HG03060 (cell line): ENCODE results near the gene RAG1.

Experiments used
- ATAC-seq: cut with Tn5 transposase; IDR thresholded peaks from one replicate; pipeline ENCODE4 v1.9.1; 2021; ENCODE audit warnings: low read depth, moderate number of reproducible peaks; ENCODE audit not compliant: unreplicated experiment

Gene RAG1

DNA sequence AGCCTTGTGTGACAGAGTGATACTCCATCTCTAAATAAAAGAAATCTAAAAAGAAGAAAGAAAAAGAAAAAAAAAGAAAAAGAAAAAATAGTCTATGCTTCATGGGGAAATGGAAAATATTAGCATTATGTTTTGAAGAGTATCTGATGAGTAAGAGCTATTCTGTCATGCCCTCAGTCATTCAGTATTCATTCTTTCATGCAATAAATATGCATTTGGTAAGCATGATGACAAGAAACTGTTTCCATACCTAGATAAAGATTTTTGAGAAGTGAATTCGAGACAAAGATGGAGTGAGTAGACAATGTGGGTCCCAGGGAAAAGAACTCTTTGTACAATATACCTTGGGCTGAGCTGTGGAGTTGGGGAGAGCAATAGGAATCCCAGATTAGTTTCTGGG is 20.3 kb downstream of the RAG1 start:
- no peak for ATAC-seq

DNA sequence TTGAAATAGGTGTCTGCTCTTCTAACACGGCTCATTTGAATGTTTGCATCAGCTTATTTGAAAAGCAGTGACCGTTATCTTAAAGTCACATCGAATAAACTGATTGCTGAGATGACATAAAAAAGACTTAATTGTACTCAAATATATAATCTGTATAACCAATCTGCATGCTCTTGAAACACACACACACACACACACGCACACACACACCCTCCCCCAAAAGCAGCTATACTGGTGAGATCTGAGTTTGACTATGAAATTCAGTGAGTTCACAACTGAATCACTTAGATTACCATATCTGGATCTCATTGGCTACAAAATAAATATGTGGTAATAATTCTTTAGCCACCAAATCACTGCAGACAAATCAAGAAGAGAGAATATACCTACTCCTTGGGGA is 22.7 kb downstream of the RAG1 start:
- no peak for ATAC-seq

DNA sequence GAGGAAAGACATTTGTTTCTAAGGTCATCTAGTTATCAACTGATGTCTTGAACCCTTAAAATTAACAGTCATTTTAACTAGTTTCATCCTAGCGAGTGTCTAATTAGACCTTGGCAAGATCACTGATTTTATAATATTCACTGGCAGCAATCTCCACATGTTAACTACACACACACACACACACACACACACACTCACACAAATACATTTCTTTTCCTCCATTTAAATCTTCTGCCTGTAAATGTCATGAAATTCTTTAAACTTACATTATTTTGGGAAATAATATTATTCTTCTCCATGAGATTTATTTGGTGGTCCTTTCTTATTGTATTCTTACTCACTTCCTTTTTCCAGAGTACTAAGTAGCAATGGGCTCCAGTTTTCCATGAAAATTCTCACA is 23.6 kb downstream of the RAG1 start:
- no peak for ATAC-seq

GRCh38 chr11:36594316-36594989 is 26.6 kb downstream of the RAG1 start, which contains the start of gene IFTAP:
IFTAP (plus strand) TSS chr11:36594502; CDS start chr11:36610104, 15,602 bp downstream.
- ATAC-seq = no peak

GRCh38 chr11:36596880-36597279 is 29.1 kb downstream of the RAG1 start:
- no peak for ATAC-seq

GRCh38 chr11:36598051-36598450 is 30.2 kb downstream of the RAG1 start, which contains the start of gene RAG2:
RAG2 (minus strand) TSS chr11:36598236; CDS start chr11:36594168, 4,068 bp downstream.
- ATAC-seq = no peak

DNA sequence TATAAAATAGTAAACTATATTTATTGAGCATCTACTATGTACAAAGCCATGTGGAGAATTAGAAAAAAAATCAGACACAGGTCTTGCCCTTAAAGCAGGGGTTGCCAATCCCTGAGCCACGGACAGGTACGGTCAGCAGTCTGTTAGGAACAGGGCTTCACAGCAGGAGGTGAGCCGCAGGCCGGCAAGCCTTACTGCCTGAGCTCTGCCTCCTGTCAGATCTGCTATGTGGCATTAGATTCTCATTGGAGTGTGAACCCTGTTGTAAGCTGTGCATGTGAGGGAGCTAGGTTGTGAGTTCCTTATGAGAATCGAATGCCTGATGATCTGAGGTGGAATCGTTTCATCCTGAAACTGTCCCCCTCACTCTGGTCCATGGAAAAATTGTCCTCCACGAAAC is 32.4 kb downstream of the RAG1 start:
- ATAC-seq = no peak

DNA sequence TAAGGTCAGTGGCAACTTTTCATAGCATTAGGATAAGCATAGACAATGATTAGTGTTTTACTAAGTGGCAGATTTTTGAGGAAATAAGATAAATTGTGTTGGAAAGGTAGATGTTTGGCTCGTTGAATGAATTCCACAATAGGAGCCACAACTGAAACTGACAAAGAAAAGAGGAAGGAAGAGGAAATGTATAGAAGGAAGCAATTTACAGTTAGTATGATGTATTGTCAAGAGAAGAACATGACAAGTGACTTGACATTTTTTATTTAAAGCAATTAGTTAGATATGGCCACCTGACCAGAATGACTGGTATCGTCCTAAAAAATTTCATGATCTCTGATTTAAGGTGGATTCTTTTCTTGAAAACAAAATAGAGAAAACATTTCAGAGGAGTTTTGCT is 33.3 kb downstream of the RAG1 start:
- no peak for ATAC-seq

GRCh38 chr11:36602135-36602534 is 34.3 kb downstream of the RAG1 start:
- no peak for ATAC-seq

DNA sequence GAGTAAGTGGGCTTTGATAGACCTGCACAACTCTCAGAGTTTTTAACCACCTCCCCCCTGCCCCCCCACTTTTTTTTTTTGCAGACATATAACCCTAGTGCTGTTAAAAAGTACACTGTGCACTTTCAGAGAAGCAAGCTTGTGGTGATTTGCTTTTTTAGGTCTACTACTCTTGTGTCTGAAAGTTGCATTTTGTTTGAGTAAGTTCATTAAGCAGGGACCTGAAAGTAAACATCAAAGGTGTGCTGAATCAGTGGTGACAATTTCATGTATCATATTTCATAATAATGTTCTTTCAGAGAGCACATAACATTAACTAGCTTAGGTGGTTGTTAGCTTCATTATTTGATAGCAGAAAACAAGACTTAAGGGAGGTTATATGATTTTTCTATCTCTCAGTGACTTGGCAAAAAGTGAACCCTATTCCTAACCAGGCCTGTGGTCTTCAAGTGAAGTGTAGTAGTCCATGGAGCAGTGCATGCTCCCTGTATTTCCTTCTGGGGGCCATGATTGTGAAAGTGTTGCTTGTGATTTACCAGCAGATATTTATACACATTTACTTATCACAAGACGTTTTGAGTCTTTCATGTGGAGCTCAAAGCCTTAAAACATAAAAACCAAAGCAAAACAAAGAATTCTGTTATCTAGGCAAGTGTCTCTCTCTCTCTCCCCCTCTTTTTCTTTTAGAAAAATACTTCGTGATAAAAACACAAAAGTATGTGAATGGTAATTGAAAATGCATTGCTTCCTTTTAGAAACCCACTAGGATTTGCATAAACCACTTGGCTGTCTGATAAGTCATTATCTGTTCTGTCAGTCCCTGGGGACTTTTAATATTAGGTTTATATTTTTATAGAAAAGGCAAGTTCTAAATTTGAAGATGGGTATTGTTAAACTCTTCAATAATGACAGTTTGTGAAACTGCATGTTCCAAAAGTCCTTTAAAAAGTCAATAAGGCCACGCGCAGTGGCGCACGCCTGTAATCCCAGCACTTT is 37.7 kb downstream of the RAG1 start:
- ATAC-seq = peak; percentile 55

DNA sequence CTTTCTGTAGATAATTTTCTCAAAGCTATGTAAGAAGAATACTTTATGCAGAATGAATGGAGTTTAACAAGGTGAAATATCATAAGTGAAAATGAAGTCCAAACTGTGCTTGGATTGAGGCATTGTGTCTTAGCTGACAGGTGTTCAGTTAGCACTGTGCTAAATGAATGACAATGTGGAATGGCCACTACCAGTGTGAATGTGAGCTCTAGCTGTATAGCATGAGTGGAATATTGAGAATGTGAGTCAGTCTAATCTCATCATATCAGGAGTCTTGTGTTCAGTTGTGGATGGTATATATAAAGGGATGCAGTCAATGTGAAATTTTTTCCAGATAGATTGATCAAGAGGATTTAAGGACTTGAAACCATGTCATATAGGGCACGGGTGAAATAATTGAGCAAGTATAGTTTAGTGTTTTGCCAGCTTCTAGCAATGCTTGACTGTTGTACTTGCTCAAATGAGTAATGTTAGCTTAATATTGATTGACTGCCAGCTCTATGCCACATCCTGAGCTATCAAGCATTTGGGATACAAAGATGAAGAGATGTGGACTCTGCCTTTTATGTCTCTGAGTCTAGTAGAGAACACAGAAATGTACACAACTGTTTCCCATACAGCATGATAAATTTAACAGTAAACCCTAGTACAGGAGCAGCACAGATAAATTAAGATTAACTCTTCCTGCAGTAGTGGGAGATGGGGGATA is 40.8 kb downstream of the RAG1 start:
- ATAC-seq = no peak

DNA sequence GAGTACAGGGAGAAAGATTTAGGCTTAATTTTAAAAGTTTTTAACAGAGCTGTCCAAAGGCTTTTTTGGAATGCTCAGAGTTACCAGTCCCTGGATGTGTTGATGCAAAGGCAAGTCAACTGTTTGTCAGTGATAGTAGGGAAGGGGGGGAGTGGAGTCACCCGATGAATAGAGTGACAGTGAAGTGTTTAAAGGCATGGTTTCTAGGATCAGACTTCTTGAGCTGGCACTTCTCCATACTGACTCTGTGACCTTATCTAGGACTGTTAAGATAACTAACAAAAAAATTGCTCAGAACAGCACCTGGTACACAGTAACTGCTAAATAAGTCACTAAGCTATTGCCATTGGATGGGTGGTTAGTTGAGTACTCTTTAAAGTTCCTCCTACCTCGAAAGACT is 41.6 kb downstream of the RAG1 start:
- no peak for ATAC-seq

DNA sequence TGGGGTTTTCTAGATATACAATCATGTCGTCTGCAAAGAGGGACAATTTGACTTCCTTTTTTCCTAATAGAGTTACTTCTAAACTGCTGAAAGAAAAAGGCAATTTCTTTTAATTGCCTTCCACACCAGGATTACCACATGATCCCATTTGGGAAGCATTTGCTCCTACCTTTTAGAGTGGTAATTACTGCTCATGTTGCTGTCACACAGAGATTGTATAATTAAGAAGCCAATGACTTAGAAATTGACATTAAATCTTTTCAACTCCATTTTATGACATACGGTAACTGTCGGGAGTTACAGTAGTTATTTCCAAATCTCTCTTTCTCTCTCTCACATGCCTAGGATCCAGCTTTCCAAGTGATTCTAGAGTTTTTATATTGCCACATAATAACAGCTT is 48.0 kb downstream of the RAG1 start:
- ATAC-seq = no peak

DNA sequence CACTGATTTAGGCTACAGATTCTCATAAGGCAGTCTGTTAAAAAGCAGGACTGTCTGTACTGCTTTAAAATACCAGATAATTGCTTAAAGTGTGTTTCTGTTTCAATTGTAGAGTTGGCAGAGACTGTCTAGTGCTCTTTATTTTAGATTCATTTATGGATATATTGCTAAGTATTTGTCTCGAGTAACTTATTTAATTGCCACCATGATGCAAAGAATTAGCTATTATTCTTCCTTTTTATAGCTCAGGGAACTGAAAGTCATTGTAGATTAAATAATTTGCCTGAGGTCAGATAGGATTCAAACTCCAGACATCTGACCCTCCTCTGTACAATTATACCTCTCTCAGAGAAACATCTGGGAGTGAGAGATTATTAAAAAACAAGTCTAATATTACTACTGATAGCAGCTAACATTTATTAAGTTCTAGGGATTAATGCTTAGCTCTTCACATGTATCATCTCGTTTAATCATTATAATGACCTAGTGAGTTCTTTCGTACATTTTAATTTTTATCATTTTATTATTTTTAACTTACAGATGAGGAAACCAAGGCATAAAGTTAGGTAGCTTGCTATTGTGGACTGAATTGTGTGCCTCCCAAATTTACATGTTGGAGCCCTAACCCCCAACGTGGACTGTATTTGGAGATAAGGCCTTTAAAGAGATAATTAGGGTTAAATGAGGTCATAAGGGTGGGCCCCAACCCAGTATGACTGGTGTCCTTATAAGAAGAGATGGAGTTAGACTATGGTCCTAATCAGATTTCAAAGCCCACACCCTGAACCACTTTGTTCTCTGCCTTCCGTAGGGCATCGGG is 49.9 kb downstream of the RAG1 start:
- ATAC-seq = no peak

DNA sequence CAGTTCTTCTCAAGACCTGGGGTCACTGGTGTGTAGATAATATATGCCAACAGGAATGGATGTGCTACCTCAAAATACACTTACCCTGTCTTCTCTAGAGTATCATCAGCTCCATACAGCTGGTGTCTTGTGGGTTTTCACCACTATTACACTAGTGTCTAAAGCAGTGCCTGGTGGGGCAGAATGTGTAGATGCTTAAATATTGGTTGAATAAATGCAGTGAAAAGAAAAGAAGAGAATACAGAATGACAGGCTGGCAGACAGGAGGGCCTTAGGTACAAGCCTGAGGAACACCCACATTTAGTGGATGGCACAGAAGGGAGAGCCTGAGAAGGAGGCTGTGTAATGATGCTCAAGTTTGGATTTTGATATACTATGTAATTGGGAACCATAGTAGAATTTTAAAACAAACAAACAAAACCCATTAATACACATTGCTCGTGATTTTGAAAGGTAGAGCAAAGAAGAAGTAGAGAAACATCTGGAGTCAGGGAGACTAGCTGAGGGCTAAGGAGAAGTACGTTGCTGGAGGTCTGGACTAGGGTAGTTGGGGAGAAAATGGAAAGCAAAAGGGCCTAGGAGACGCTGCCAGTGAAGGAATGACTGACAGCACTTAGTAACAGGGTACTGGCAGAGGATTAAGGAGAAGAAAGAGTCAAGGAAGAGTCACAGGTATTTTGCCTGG is 50.7 kb downstream of the RAG1 start:
- no peak for ATAC-seq

- ATAC-seq = no peak
Observed at GRCh38 chr11:36619502-36619901, 51.7 kb downstream of the RAG1 start.

GRCh38 chr11:36620246-36620645 is 52.4 kb downstream of the RAG1 start:
- ATAC-seq = no peak

GRCh38 chr11:36622431-36623136 is 54.8 kb downstream of the RAG1 start:
- ATAC-seq = no peak

GRCh38 chr11:36623494-36623893 is 55.7 kb downstream of the RAG1 start:
- no peak for ATAC-seq
